Upper lobe of left lung (tissue), 4 donors: Measurements from ENCODE around the gene KNDC1.

Source experiments
- POLR2A ChIP-seq, 4 donors: fragments of 450-650 bp; IDR thresholded peaks; one replicate each; pipeline ENCODE4 v1.5.1; 2016 to 2017; ENCODE audit warnings: antibody characterized with exemption in 4 of 4, mild to moderate bottlenecking in 2 of 4
- POLR2AphosphoS5 ChIP-seq, 2 donors: sonication (generic); formaldehyde crosslinking; IDR thresholded peaks; one replicate each; pipeline ENCODE4 v1.5.1; 2017; ENCODE audit warnings: antibody characterized with exemption in 2 of 2
- TF ChIP-seq, protein P1 (sequence below), 6 experiments: fragments of 450-650 bp in 4 of 6; fragments of 200-600 bp in 2 of 6; sonication (generic) in 2 of 6; IDR thresholded peaks; one replicate each; pipeline ENCODE4 v1.5.1; 2016 to 2019; ENCODE audit warnings: antibody characterized with exemption in 6 of 6

DNA sequence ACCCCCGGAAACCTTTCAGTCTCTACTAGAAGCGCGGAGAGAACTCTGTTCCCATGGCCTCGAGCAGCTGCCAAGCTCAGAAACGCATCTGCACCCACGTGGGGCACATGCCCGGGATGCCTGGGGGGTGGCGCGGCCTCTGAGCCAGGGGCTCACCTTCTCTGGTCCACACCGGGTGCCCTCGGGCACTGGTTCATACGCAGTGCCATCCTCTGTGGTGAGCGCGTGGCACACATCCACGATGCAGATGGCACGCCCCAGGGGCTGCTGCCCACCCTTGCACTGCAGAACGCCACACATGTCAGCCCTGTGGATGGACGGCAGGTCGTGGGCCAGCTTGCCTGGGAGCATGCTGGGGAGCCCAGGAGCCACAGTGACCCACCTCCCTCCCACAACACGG, 110.2 kb downstream of the KNDC1 start:
- TF ChIP-seq, protein P1, sequence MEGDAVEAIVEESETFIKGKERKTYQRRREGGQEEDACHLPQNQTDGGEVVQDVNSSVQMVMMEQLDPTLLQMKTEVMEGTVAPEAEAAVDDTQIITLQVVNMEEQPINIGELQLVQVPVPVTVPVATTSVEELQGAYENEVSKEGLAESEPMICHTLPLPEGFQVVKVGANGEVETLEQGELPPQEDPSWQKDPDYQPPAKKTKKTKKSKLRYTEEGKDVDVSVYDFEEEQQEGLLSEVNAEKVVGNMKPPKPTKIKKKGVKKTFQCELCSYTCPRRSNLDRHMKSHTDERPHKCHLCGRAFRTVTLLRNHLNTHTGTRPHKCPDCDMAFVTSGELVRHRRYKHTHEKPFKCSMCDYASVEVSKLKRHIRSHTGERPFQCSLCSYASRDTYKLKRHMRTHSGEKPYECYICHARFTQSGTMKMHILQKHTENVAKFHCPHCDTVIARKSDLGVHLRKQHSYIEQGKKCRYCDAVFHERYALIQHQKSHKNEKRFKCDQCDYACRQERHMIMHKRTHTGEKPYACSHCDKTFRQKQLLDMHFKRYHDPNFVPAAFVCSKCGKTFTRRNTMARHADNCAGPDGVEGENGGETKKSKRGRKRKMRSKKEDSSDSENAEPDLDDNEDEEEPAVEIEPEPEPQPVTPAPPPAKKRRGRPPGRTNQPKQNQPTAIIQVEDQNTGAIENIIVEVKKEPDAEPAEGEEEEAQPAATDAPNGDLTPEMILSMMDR (IDR thresholded peaks at IDR 0.05), result no peak
- TF ChIP-seq POLR2AphosphoS5 (IDR thresholded peaks at IDR 0.05), result no peak
- no peak for TF ChIP-seq POLR2A (IDR thresholded peaks at IDR 0.05)
